Lower leg skin (tissue), 3 donors: ENCODE results near the gene PSMD7.

Experiments
- POLR2A ChIP-seq, 2 donors: fragments of 450-650 bp; IDR thresholded peaks; one replicate each; pipeline ENCODE4 v1.6.1; 2016 to 2017; ENCODE audit warnings: antibody characterized with exemption in 2 of 2, mild to moderate bottlenecking in 1 of 2, moderate library complexity in 1 of 2
- TF ChIP-seq, protein P1 (sequence below), 3 donors: fragments of 450-650 bp; IDR thresholded peaks; one replicate each; pipeline ENCODE4 v1.5.1; 2016; ENCODE audit warnings: antibody characterized with exemption in 3 of 3, mild to moderate bottlenecking in 3 of 3, moderate library complexity in 2 of 3

GRCh38 chr16:74268372-74268782 lies 28.2 kb upstream of the PSMD7 start:
- TF ChIP-seq, protein P1, sequence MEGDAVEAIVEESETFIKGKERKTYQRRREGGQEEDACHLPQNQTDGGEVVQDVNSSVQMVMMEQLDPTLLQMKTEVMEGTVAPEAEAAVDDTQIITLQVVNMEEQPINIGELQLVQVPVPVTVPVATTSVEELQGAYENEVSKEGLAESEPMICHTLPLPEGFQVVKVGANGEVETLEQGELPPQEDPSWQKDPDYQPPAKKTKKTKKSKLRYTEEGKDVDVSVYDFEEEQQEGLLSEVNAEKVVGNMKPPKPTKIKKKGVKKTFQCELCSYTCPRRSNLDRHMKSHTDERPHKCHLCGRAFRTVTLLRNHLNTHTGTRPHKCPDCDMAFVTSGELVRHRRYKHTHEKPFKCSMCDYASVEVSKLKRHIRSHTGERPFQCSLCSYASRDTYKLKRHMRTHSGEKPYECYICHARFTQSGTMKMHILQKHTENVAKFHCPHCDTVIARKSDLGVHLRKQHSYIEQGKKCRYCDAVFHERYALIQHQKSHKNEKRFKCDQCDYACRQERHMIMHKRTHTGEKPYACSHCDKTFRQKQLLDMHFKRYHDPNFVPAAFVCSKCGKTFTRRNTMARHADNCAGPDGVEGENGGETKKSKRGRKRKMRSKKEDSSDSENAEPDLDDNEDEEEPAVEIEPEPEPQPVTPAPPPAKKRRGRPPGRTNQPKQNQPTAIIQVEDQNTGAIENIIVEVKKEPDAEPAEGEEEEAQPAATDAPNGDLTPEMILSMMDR (IDR thresholded peaks at IDR 0.05), result no peak
- no peak for TF ChIP-seq POLR2A (IDR thresholded peaks at IDR 0.05)
